AG04450 (cell line): Measurements from ENCODE around the gene CELA2B. TPM values are rescaled to one million over a fixed set of nuclear protein-coding genes. Genes with fewer than 3 reads are reported as not detected.

Source experiments
- CTCF ChIA-PET: fragments of 300-600, 350-600 bp; formaldehyde crosslinking; extraction: SDS; loops from one replicate; lab custom pipeline; 2022; ENCODE audit warnings: antibody characterized with exemption, inconsistent platforms; lab: Charles Lee
- POLR2A ChIA-PET: fragments of 350-600 bp; formaldehyde crosslinking; extraction: SDS; loops from one replicate; lab custom pipeline; 2021; ENCODE audit warnings: antibody characterized with exemption, inconsistent platforms; lab: Yijun Ruan, JAX
- DNase-seq: peaks from one replicate; pipeline ENCODE4 v3.0.0-alpha.2; 2011; ENCODE audit warnings: low read depth, low spot score
- H3K27ac ChIP-seq: one replicate; pipeline ENCODE4 v1.5.1; 2012; ENCODE audit warnings: low read depth, low read length, control low read depth
- H3K27me3 ChIP-seq: one replicate; pipeline ENCODE4 v1.6.0; 2012; ENCODE audit warnings: low read length; ENCODE audit not compliant: control insufficient read depth, insufficient read depth
- H3K4me3 ChIP-seq: 2 replicates; pipeline ENCODE4 v1.5.1; 2011; ENCODE audit warnings: mild to moderate bottlenecking, low read depth, low read length, control low read depth
- H3K9me3 ChIP-seq: 2 replicates; pipeline ENCODE4 v1.5.1; 2012; ENCODE audit warnings: low read length; ENCODE audit not compliant: control insufficient read depth, insufficient read depth
- CTCF ChIP-seq: IDR thresholded peaks from 2 replicates; pipeline ENCODE4 v1.5.1; 2011; ENCODE audit warnings: low read depth, low read length, control low read depth, inconsistent platforms
- polyA plus RNA-seq: library from polyadenylated mRNA; depleted of rRNA; stranded (reverse); fragments of >200 nt; gene quantifications from 2 replicates; pipeline ENCODE4 v1.2.3, GENCODE V29; 2011

CELA2B gene
- polyA plus RNA-seq, 1 experiment = not detected

GRCh38 chr1:15506831-15507230 is 30.9 kb downstream of the CELA2B start:
- POLR2A ChIA-PET = no interaction called here
- TF ChIP-seq CTCF = no peak

GRCh38 chr1:15507278-15507677 is 31.4 kb downstream of the CELA2B start:
- no peaks in the 10 kb centered on the region for H3K9me3 ChIP-seq
- no peak overlapping the region for H3K4me3 ChIP-seq
- POLR2A ChIA-PET = no interaction called here
- no peak for DNase-seq
- TF ChIP-seq CTCF = no peak
- no peaks in the 10 kb centered on the region for H3K27me3 ChIP-seq
- CTCF ChIA-PET = no interaction called here
- H3K27ac ChIP-seq = no peak overlapping the region

More at GRCh38 chr1:15506831-15507230, 30.9 kb downstream of the CELA2B start:
- Histone ChIP-seq H3K27me3 (no peaks in the 10 kb centered on the region), H3K9me3 (no peaks in the 10 kb centered on the region), H3K4me3 (no peak overlapping the region), H3K27ac (no peak overlapping the region)
- CTCF ChIA-PET = no interaction called here
- DNase-seq = no peak

- TF ChIP-seq CTCF = no peak
- Histone ChIP-seq H3K27ac (no peak overlapping the region), H3K27me3 (no peaks in the 10 kb centered on the region), H3K9me3 (no peaks in the 10 kb centered on the region), H3K4me3 (no peak overlapping the region)
- ChIA-PET POLR2A (no interaction called here), CTCF (interaction anchor here (0.7 kb wide), 1 partner anchor 8 kb away, joined by 6 read pairs; no protein-coding TSS in a partner anchor)
- no peak for DNase-seq
Observed at GRCh38 chr1:15508700-15509487, 33.0 kb downstream of the CELA2B start.

GRCh38 chr1:15509586-15509985 is 33.7 kb downstream of the CELA2B start:
- Histone ChIP-seq H3K27ac (no peak overlapping the region), H3K9me3 (no peaks in the 10 kb centered on the region), H3K27me3 (no peaks in the 10 kb centered on the region), H3K4me3 (no peak overlapping the region)
- ChIA-PET POLR2A (no interaction called here), CTCF (interaction anchor here (0.7 kb wide), 1 partner anchor 9 kb away, joined by 6 read pairs; no protein-coding TSS in a partner anchor)
- no peak for DNase-seq
- TF ChIP-seq CTCF = no peak

GRCh38 chr1:15510611-15511405 is 34.9 kb downstream of the CELA2B start:
- CTCF ChIA-PET = no interaction called here
- no peaks in the 10 kb centered on the region for H3K9me3 ChIP-seq
- POLR2A ChIA-PET = no interaction called here
- no peak for TF ChIP-seq CTCF
- no peak overlapping the region for H3K27ac ChIP-seq
- no peak overlapping the region for H3K4me3 ChIP-seq
- no peaks in the 10 kb centered on the region for H3K27me3 ChIP-seq
- DNase-seq = no peak
